Testis (tissue), 2 donors: ENCODE measurements around the gene LRRC17.

ENCODE experiments used
- POLR2A ChIP-seq: fragments of 450-650 bp; IDR thresholded peaks from one replicate; pipeline ENCODE4 v1.6.1; 2017; ENCODE audit warnings: antibody characterized with exemption, mild to moderate bottlenecking, moderate library complexity
- TF ChIP-seq, protein P1 (sequence below), 3 experiments: fragments of 450-650 bp in 2 of 3; fragments of 200-600 bp in 1 of 3; sonication (generic) in 1 of 3; IDR thresholded peaks; one replicate each; pipeline ENCODE4 v1.5.1; 2016 to 2019; ENCODE audit warnings: antibody characterized with exemption in 3 of 3, mild to moderate bottlenecking in 2 of 3, moderate library complexity in 1 of 3

GRCh38 chr7:102944241-102944640, 31.4 kb downstream of the LRRC17 start:
- TF ChIP-seq POLR2A, result no peak
- TF ChIP-seq, protein P1, sequence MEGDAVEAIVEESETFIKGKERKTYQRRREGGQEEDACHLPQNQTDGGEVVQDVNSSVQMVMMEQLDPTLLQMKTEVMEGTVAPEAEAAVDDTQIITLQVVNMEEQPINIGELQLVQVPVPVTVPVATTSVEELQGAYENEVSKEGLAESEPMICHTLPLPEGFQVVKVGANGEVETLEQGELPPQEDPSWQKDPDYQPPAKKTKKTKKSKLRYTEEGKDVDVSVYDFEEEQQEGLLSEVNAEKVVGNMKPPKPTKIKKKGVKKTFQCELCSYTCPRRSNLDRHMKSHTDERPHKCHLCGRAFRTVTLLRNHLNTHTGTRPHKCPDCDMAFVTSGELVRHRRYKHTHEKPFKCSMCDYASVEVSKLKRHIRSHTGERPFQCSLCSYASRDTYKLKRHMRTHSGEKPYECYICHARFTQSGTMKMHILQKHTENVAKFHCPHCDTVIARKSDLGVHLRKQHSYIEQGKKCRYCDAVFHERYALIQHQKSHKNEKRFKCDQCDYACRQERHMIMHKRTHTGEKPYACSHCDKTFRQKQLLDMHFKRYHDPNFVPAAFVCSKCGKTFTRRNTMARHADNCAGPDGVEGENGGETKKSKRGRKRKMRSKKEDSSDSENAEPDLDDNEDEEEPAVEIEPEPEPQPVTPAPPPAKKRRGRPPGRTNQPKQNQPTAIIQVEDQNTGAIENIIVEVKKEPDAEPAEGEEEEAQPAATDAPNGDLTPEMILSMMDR (IDR thresholded peaks at IDR 0.05), result no peak
